HCT116 (cell line): Measurements from ENCODE around the gene SPPL2B. TPM values are rescaled to one million over a fixed set of nuclear protein-coding genes. Genes with fewer than 3 reads are reported as not detected.

Source experiments
- ATAC-seq: fragments of 200-7000 bp; cut with Tn5 transposase; 2 replicates; pipeline ENCODE4 v1.9.1; 2020; ENCODE audit warnings: mild to moderate bottlenecking, moderate library complexity
- BruUV-seq: library from RNA; stranded (reverse); fragments of 400-500 nt; replicated peaks from 2 replicates; lab custom pipeline; 2021; lab: Mats Ljungman, UMichigan
- CTCF ChIA-PET: fragments of 300-600 bp; sonication (Branson Sonifier 250); formaldehyde crosslinking; loops from one replicate; lab custom pipeline; 2021; ENCODE audit warnings: antibody characterized with exemption; lab: Charles Lee
- POLR2A ChIA-PET: fragments of 300-600, 350-600 bp; sonication (Branson Sonifier 250); formaldehyde crosslinking; loops from one replicate; lab custom pipeline; 2021; ENCODE audit warnings: antibody characterized with exemption; lab: Charles Lee
- RAD21 ChIA-PET, 2 experiments: fragments of 300-600 bp; sonication (Branson Sonifier 250); formaldehyde crosslinking; loops; one replicate each; lab custom pipeline; 2023; ENCODE audit warnings: low total read pairs in 2 of 2; ENCODE audit not compliant: uncharacterized antibody in 2 of 2, unreplicated experiment in 2 of 2, low non-redundant PET in 1 of 2; lab: Charles Lee
- DNase-seq: peaks from one replicate; pipeline ENCODE4 v3.0.0-alpha.2; 2010; ENCODE audit warnings: low read depth, low spot score
- H2AFZ ChIP-seq: fragments of 200-600 bp; shearing (Covaris generic), sonication (generic); 2 replicates; pipeline ENCODE4 v1.6.1; 2017; ENCODE audit warnings: low read depth, mixed run types, mixed read lengths, antibody characterized with exemption, low read length; ENCODE audit not compliant: poor library complexity, severe bottlenecking
- H3K27ac ChIP-seq: 2 replicates; pipeline ENCODE4 v1.5.1; 2012; ENCODE audit warnings: low read depth, low read length
- H3K27me3 ChIP-seq: fragments of 200-600 bp; sonication (generic); 2 replicates; pipeline ENCODE4 v1.6.1; 2016; ENCODE audit warnings: mixed run types, low read length, mixed read lengths; ENCODE audit not compliant: insufficient read depth
- H3K36me3 ChIP-seq, 2 experiments: fragments of 200-500 bp in 1 of 2; fragments of 200-600 bp in 1 of 2; sonication (Bioruptor generic) in 1 of 2; sonication (generic) in 1 of 2; 2 replicates each; pipeline versions ENCODE4 v1.5.1 to v1.6.1; 2014 to 2016; ENCODE audit warnings: low read length in 2 of 2, inconsistent platforms in 1 of 2, mixed read lengths in 1 of 2, mixed run types in 1 of 2; ENCODE audit not compliant: insufficient read depth in 2 of 2, control insufficient read depth in 1 of 2
- H3K4me1 ChIP-seq, 2 experiments: fragments of 200-600 bp in 1 of 2; sonication (generic) in 1 of 2; 2 replicates each; pipeline versions ENCODE4 v1.5.1 to v1.6.1; 2012 to 2017; ENCODE audit warnings: low read length in 2 of 2, inconsistent platforms in 1 of 2, mild to moderate bottlenecking in 1 of 2, mixed read lengths in 1 of 2, mixed run types in 1 of 2, moderate library complexity in 1 of 2; ENCODE audit not compliant: insufficient read depth in 2 of 2, control insufficient read depth in 1 of 2
- H3K4me2 ChIP-seq: fragments of 200-600 bp; sonication (generic); 2 replicates; pipeline ENCODE4 v1.6.1; 2017; ENCODE audit warnings: mixed run types, low read length, mixed read lengths
- H3K4me3 ChIP-seq, 2 experiments: fragments of 200-600 bp in 1 of 2; sonication (generic) in 1 of 2; replicated peaks in 1 of 2; 2 replicates each; pipeline ENCODE4 v1.5.1; 2011 to 2016; ENCODE audit warnings: low read length in 2 of 2, control low read depth in 1 of 2, low read depth in 1 of 2, mild to moderate bottlenecking in 1 of 2, mixed read lengths in 1 of 2, mixed run types in 1 of 2
- H3K79me2 ChIP-seq: fragments of 200-600 bp; sonication (generic); 2 replicates; pipeline ENCODE4 v1.6.1; 2017; ENCODE audit warnings: mild to moderate bottlenecking, mixed run types, low read length, moderate library complexity, mixed read lengths; ENCODE audit not compliant: insufficient read depth
- H3K9ac ChIP-seq: fragments of 200-600 bp; sonication (generic); 2 replicates; pipeline ENCODE4 v1.6.1; 2016; ENCODE audit warnings: low read length, mixed read lengths
- H3K9me2 ChIP-seq: fragments of 200-600 bp; sonication (generic), shearing (Covaris generic); 2 replicates; pipeline ENCODE4 v1.6.1; 2017; ENCODE audit warnings: mixed run types, mild to moderate bottlenecking, moderate library complexity; ENCODE audit not compliant: insufficient read depth
- H3K9me3 ChIP-seq, 2 experiments: fragments of 200-500 bp in 1 of 2; fragments of 200-600 bp in 1 of 2; sonication (Bioruptor generic) in 1 of 2; sonication (generic) in 1 of 2; 2 replicates each; pipeline ENCODE4 v1.6.1; 2014 to 2017; ENCODE audit warnings: low read length in 2 of 2, mixed read lengths in 2 of 2, inconsistent platforms in 1 of 2, low read depth in 1 of 2, mild to moderate bottlenecking in 1 of 2, mixed run types in 1 of 2, moderate library complexity in 1 of 2; ENCODE audit not compliant: control insufficient read depth in 1 of 2, insufficient read depth in 1 of 2
- H4K20me1 ChIP-seq: fragments of 200-600 bp; sonication (generic), shearing (Covaris generic); 2 replicates; pipeline ENCODE4 v1.6.1; 2017; ENCODE audit warnings: mixed run types, mild to moderate bottlenecking, moderate library complexity; ENCODE audit not compliant: insufficient read depth
- ATF3 ChIP-seq: IDR thresholded peaks from 2 replicates; pipeline ENCODE4 v1.6.1; 2012
- CBX3 ChIP-seq: IDR thresholded peaks from 2 replicates; pipeline ENCODE4 v1.6.1; 2012; ENCODE audit warnings: low read depth
- JUND ChIP-seq: IDR thresholded peaks from 2 replicates; pipeline ENCODE4 v1.6.1; 2012
- MAX ChIP-seq: IDR thresholded peaks from 2 replicates; pipeline ENCODE4 v1.6.1; 2012
- POLR2AphosphoS5 ChIP-seq: IDR thresholded peaks from 2 replicates; pipeline ENCODE4 v1.6.1; 2011; ENCODE audit warnings: mild to moderate bottlenecking, low read depth, low read length, moderate library complexity
- SIN3A ChIP-seq: IDR thresholded peaks from 2 replicates; pipeline ENCODE4 v1.6.1; 2012; ENCODE audit warnings: low read depth
- SRF ChIP-seq: IDR thresholded peaks from 2 replicates; pipeline ENCODE4 v1.6.1; 2012; ENCODE audit warnings: low read depth
- TCF7L2 ChIP-seq: IDR thresholded peaks from 2 replicates; pipeline ENCODE4 v1.7.0; 2011; ENCODE audit warnings: borderline replicate concordance, inconsistent platforms; ENCODE audit not compliant: insufficient read depth, insufficient read length; ENCODE audit errors: extremely low read depth
- YY1 ChIP-seq: IDR thresholded peaks from 2 replicates; pipeline ENCODE4 v1.6.1; 2011; ENCODE audit warnings: low read length, low read depth, moderate library complexity, mild to moderate bottlenecking; ENCODE audit not compliant: insufficient replicate concordance; ENCODE audit errors: extremely low read depth
- ZNF274 ChIP-seq: fragments of 200-500 bp; sonication (Bioruptor generic); IDR thresholded peaks from 2 replicates; pipeline ENCODE4 v1.6.1; 2014; ENCODE audit warnings: mild to moderate bottlenecking, low read depth, low read length, inconsistent platforms
- intact Hi-C: fragments of 100-400 bp; cut with micrococcal nuclease; formaldehyde crosslinking; loops from 2 replicates; pipeline ENCODE4 v1.10.0; 2022
- total RNA-seq: library from RNA; stranded (reverse); gene quantifications from one replicate; pipeline ENCODE4 v1.2.1, GENCODE V29; 2021; ENCODE audit not compliant: unreplicated experiment
- TF ChIP-seq, protein P1 (sequence below), 3 experiments: fragments of 200-600 bp in 1 of 3; sonication (generic) in 1 of 3; IDR thresholded peaks in 2 of 3; conservative IDR thresholded peaks in 1 of 3; 2 replicates each; pipeline ENCODE4 v1.5.1; 2012 to 2017; ENCODE audit warnings: low read depth in 2 of 3, low read length in 2 of 3, antibody characterized with exemption in 1 of 3, borderline replicate concordance in 1 of 3, control low read depth in 1 of 3, mild to moderate bottlenecking in 1 of 3, mixed read lengths in 1 of 3, mixed run types in 1 of 3, moderate library complexity in 1 of 3; ENCODE audit not compliant: insufficient read depth in 1 of 3

SPPL2B gene
- total RNA-seq, 1 experiment from 2014 or later, result 83.1 TPM

DNA sequence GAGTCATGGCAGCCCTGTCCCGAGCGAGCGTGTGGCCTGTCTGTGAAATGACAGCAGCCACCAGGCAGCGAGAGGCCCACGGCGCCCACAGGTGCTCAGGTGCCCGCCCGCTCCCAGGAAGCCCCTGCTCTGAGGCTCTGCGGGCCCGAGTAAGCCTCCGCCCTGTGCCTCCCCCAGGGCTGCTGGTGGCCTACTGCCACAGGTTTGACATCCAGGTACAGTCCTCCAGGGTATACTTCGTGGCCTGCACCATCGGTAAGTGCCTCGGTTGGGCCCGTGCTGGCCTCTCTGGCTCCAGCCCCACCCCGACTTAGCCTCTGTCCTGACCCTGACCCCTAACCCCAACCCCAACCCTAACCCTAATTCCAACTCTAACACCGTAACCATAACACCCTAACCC lies 16.6 kb downstream of the SPPL2B start:
- H3K4me3 ChIP-seq, result no peak overlapping the region
- ATAC-seq (no peak), DNase-seq (no peak)
- H3K79me2 ChIP-seq, result no peaks in the 10 kb centered on the region
- TF ChIP-seq ATF3, result no peak
- no peak for TF ChIP-seq YY1
- TF ChIP-seq CBX3, result no peak
- TF ChIP-seq ZNF274, result no peak
- TF ChIP-seq SIN3A, result no peak
- TF ChIP-seq POLR2AphosphoS5, result no peak
- TF ChIP-seq TCF7L2, result no peak
- TF ChIP-seq, protein P1, sequence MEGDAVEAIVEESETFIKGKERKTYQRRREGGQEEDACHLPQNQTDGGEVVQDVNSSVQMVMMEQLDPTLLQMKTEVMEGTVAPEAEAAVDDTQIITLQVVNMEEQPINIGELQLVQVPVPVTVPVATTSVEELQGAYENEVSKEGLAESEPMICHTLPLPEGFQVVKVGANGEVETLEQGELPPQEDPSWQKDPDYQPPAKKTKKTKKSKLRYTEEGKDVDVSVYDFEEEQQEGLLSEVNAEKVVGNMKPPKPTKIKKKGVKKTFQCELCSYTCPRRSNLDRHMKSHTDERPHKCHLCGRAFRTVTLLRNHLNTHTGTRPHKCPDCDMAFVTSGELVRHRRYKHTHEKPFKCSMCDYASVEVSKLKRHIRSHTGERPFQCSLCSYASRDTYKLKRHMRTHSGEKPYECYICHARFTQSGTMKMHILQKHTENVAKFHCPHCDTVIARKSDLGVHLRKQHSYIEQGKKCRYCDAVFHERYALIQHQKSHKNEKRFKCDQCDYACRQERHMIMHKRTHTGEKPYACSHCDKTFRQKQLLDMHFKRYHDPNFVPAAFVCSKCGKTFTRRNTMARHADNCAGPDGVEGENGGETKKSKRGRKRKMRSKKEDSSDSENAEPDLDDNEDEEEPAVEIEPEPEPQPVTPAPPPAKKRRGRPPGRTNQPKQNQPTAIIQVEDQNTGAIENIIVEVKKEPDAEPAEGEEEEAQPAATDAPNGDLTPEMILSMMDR (IDR thresholded peaks at IDR 0.05 in 2 of 3, conservative IDR thresholded peaks at IDR 0.05 in 1 of 3; ENCODE audit: borderline replicate concordance in 1 of 3, insufficient read depth in 1 of 3, low read depth in 2 of 3, low read length in 2 of 3), result no peak
- no peak for TF ChIP-seq SRF
- TF ChIP-seq MAX, result no peak
- no peak for TF ChIP-seq JUND
- ChIA-PET POLR2A (no interaction called here), RAD21 (no interaction called here), CTCF (no interaction called here)
- intact Hi-C loops, result no loop called here
- H2AFZ ChIP-seq, result no peak overlapping the region
- H3K9ac ChIP-seq, result no peak overlapping the region
- no peaks in the 10 kb centered on the region for H3K36me3 ChIP-seq
- H3K4me2 ChIP-seq, result no peak overlapping the region
- H3K9me2 ChIP-seq, result no peaks in the 10 kb centered on the region
- no peaks in the 10 kb centered on the region for H4K20me1 ChIP-seq
- no peaks in the 10 kb centered on the region for H3K9me3 ChIP-seq
- H3K27ac ChIP-seq, result no peak overlapping the region
- BruUV-seq, result no TSS peak
- no peaks in the 10 kb centered on the region for H3K27me3 ChIP-seq
- H3K4me1 ChIP-seq, result peaks cover 5 to 8% of the 10 kb centered on the region in 2 experiments; a peak in 3 of 4 replicates
